Astrocyte (in vitro differentiated cells and primary cell): ENCODE measurements around the gene PKMYT1. TPM values are rescaled to one million over a fixed set of nuclear protein-coding genes. Genes with fewer than 3 reads are reported as not detected.

Source experiments
- DNase-seq: peaks from one replicate; pipeline ENCODE4 v3.0.0-alpha.2; 2010; ENCODE audit warnings: low read depth
- FAIRE-seq: peaks from 2 replicates; lab custom pipeline; 2011; peaks lifted over from hg19 to GRCh38; lab: Jason Lieb, UNC
- H2AFZ ChIP-seq: 2 replicates; pipeline ENCODE4 v1.6.0; 2012; ENCODE audit warnings: low read depth, low read length, inconsistent platforms
- H3K27ac ChIP-seq: 2 replicates; pipeline ENCODE4 v1.5.1; 2011; ENCODE audit warnings: low read depth, low read length, inconsistent platforms
- H3K27me3 ChIP-seq: 2 replicates; pipeline ENCODE4 v1.6.0; 2011; ENCODE audit warnings: low read length, inconsistent platforms; ENCODE audit not compliant: insufficient read depth
- H3K36me3 ChIP-seq: 2 replicates; pipeline ENCODE4 v1.5.1; 2011; ENCODE audit warnings: low read length, inconsistent platforms; ENCODE audit not compliant: insufficient read depth
- H3K4me1 ChIP-seq: 2 replicates; pipeline ENCODE4 v1.5.1; 2011; ENCODE audit warnings: low read length, inconsistent platforms; ENCODE audit not compliant: insufficient read depth
- H3K4me2 ChIP-seq: 2 replicates; pipeline ENCODE4 v1.6.0; 2012; ENCODE audit warnings: low read length, inconsistent platforms
- H3K4me3 ChIP-seq: 2 replicates; pipeline ENCODE4 v1.5.1; 2011; ENCODE audit warnings: low read depth, mild to moderate bottlenecking, low read length, inconsistent platforms; ENCODE audit not compliant: insufficient read depth
- H3K79me2 ChIP-seq: 2 replicates; pipeline ENCODE4 v1.6.0; 2012; ENCODE audit warnings: mild to moderate bottlenecking, low read length, inconsistent platforms; ENCODE audit not compliant: insufficient read depth
- H3K9ac ChIP-seq: 2 replicates; pipeline ENCODE4 v1.6.0; 2012; ENCODE audit warnings: mild to moderate bottlenecking, low read length, inconsistent platforms
- H3K9me3 ChIP-seq: 2 replicates; pipeline ENCODE4 v1.5.1; 2012; ENCODE audit warnings: low read depth, mild to moderate bottlenecking, low read length, inconsistent platforms; ENCODE audit not compliant: insufficient read depth
- H4K20me1 ChIP-seq: 2 replicates; pipeline ENCODE4 v1.6.0; 2012; ENCODE audit warnings: low read length, inconsistent platforms; ENCODE audit not compliant: insufficient read depth
- H3K27ac Mint-ChIP-seq: one replicate; pipeline ENCODE4 v1.8.0; 2021; ENCODE audit warnings: mild to moderate bottlenecking, mixed read lengths; ENCODE audit not compliant: unreplicated experiment
- H3K27me3 Mint-ChIP-seq: one replicate; pipeline ENCODE4 v1.8.0; 2021; ENCODE audit warnings: low read depth, mixed read lengths; ENCODE audit not compliant: unreplicated experiment
- H3K36me3 Mint-ChIP-seq: one replicate; pipeline ENCODE4 v1.8.0; 2021; ENCODE audit warnings: low read depth, mixed read lengths; ENCODE audit not compliant: unreplicated experiment
- H3K4me1 Mint-ChIP-seq: one replicate; pipeline ENCODE4 v1.8.0; 2021; ENCODE audit warnings: low read depth, mixed read lengths; ENCODE audit not compliant: unreplicated experiment
- H3K4me3 Mint-ChIP-seq: one replicate; pipeline ENCODE4 v1.8.0; 2021; ENCODE audit warnings: mild to moderate bottlenecking, moderate library complexity, mixed read lengths; ENCODE audit not compliant: unreplicated experiment
- H3K9me3 Mint-ChIP-seq: one replicate; pipeline ENCODE4 v1.8.0; 2021; ENCODE audit warnings: mild to moderate bottlenecking, mixed read lengths; ENCODE audit not compliant: unreplicated experiment
- EZH2 ChIP-seq: IDR thresholded peaks from 2 replicates; pipeline ENCODE4 v1.6.1; 2012; ENCODE audit warnings: mild to moderate bottlenecking, low read length, inconsistent platforms; ENCODE audit not compliant: insufficient read depth
- total RNA-seq: library from RNA; stranded (reverse); gene quantifications from 2 replicates; pipeline ENCODE4 v1.2.1, GENCODE V29; 2021
- TF ChIP-seq, protein P1 (sequence below): IDR thresholded peaks from 2 replicates; pipeline ENCODE4 v1.5.1; 2011; ENCODE audit warnings: low read depth, mild to moderate bottlenecking, inconsistent platforms, low read length, moderate library complexity; ENCODE audit not compliant: insufficient read depth

The PKMYT1 gene
- total RNA-seq, 1 donor from 2014 or later, result 3.9 TPM

DNA sequence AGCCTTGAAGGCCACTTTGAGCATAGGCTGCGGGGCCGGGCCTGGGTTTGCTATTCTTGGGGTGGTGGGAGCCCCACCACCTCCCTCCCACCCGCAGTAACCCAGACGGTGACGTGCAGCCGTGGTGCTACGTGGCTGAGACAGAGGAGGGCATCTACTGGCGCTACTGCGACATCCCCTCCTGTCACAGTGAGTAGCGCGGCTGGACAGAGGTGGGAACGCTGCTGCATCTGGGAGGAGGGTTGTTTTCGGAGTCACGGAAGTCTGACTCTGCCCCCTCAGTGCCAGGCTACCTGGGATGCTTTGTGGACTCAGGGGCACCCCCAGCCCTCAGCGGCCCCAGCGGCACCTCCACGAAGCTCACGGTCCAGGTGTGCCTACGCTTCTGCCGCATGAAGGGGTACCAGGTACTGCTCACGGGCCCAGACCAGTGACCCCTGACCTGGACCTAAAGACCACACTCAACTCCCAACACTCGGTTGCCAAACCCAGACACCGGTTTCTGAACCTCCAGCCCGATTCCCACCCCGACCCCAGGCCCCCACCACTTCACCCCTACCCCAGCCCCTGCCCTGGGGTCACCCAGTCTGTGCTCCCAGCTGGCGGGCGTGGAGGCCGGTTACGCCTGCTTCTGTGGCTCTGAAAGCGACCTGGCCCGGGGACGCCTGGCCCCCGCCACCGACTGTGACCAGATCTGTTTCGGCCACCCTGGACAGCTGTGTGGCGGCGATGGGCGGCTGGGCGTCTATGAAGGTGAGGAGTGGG, 14.0 kb downstream of the PKMYT1 start:
- TF ChIP-seq, protein P1, sequence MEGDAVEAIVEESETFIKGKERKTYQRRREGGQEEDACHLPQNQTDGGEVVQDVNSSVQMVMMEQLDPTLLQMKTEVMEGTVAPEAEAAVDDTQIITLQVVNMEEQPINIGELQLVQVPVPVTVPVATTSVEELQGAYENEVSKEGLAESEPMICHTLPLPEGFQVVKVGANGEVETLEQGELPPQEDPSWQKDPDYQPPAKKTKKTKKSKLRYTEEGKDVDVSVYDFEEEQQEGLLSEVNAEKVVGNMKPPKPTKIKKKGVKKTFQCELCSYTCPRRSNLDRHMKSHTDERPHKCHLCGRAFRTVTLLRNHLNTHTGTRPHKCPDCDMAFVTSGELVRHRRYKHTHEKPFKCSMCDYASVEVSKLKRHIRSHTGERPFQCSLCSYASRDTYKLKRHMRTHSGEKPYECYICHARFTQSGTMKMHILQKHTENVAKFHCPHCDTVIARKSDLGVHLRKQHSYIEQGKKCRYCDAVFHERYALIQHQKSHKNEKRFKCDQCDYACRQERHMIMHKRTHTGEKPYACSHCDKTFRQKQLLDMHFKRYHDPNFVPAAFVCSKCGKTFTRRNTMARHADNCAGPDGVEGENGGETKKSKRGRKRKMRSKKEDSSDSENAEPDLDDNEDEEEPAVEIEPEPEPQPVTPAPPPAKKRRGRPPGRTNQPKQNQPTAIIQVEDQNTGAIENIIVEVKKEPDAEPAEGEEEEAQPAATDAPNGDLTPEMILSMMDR, result no peak
- no peak for TF ChIP-seq EZH2
- Histone ChIP-seq H3K36me3 (no peaks in the 10 kb centered on the region), H3K9me3 (no peaks in the 10 kb centered on the region), H3K4me3 (no peak overlapping the region), H3K9ac (no peak overlapping the region), H3K27me3 (peaks cover 48% of the 10 kb centered on the region), H4K20me1 (peaks cover 15% of the 10 kb centered on the region), H3K4me2 (peak overlapping the region; percentile 44), H3K79me2 (no peaks in the 10 kb centered on the region), H3K4me1 (peaks cover 17% of the 10 kb centered on the region), H2AFZ (no peak overlapping the region), H3K27ac (no peak overlapping the region)
- Mint-ChIP-seq H3K4me3 (no peak overlapping the region), H3K9me3 (no peaks in the 10 kb centered on the region), H3K27ac (no peak overlapping the region), H3K36me3 (peaks cover 6% of the 10 kb centered on the region), H3K4me1 (no peaks in the 10 kb centered on the region), H3K27me3 (peaks cover 13% of the 10 kb centered on the region)
- no peak for DNase-seq
- FAIRE-seq, result no peak

DNA sequence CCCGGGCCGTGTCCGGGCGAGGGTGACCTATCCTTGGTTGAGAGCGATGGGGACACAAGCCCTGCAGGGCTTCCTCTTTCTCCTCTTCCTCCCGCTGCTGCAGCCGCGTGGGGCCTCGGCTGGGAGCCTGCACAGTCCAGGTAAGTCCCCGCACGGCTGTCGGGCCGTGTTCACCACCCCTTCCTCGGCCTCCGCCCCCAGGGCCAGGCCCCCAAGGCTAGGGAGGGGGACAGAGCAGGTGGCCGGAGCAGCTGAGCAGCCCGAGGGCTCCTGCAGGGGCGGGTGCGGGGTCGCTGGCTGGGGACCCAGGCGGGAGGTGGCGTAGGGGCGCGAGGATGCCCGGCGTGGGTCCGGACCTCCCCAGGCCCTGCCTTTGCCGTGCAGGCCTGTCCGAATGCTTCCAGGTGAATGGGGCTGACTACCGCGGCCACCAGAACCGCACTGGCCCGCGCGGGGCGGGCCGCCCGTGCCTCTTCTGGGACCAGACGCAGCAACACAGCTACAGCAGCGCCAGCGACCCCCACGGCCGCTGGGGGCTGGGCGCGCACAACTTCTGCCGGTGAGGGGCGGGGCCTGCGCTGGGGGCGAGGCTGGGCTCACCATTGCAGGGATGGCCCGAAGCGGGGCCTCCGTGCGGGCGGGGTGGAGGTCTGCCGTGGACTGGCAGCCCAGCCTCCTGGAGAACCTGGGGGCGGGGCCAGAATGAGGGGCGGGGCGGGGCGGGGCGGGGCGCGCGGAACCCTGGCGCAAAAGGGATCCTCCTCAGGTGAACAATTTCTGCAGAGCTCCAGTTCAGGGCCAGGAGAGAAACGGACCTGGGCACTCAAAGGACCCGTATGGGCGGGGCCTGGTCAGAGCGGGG, 15.5 kb downstream of the PKMYT1 start:
- peaks cover 17% of the 10 kb centered on the region for H3K4me1 ChIP-seq
- peak overlapping the region; percentile 81 for H3K4me2 ChIP-seq
- no peaks in the 10 kb centered on the region for H3K36me3 ChIP-seq
- peaks cover 6% of the 10 kb centered on the region for H3K36me3 Mint-ChIP-seq
- DNase-seq (no peak), FAIRE-seq (no peak)
- no peaks in the 10 kb centered on the region for H3K9me3 Mint-ChIP-seq
- H3K9me3 ChIP-seq, result no peaks in the 10 kb centered on the region
- H3K79me2 ChIP-seq, result no peaks in the 10 kb centered on the region
- no peaks in the 10 kb centered on the region for H3K4me1 Mint-ChIP-seq
- peaks cover 7% of the 10 kb centered on the region for H4K20me1 ChIP-seq
- H3K4me3 ChIP-seq, result no peak overlapping the region
- H3K27ac Mint-ChIP-seq, result no peak overlapping the region
- no peak overlapping the region for H2AFZ ChIP-seq
- H3K27ac ChIP-seq, result no peak overlapping the region
- TF ChIP-seq, protein P1, result no peak
- TF ChIP-seq EZH2, result peak; percentile 78
- H3K27me3 Mint-ChIP-seq, result peaks cover 16% of the 10 kb centered on the region
- peak overlapping the region; percentile 84 for H3K4me3 Mint-ChIP-seq
- H3K27me3 ChIP-seq, result peaks cover 48% of the 10 kb centered on the region
- no peak overlapping the region for H3K9ac ChIP-seq
